Fibroblast of pulmonary artery (primary cell): ENCODE results near the gene SQSTM1.

Experiments used
- DNase-seq: peaks from one replicate; pipeline ENCODE4 v3.0.0-alpha.2; 2010; ENCODE audit warnings: low read depth
- H3K4me3 ChIP-seq: replicated peaks from 2 replicates; pipeline ENCODE4 v1.5.1; 2011; ENCODE audit warnings: low read depth, mild to moderate bottlenecking, control low read depth, low read length, moderate library complexity
- TF ChIP-seq, protein P1 (sequence below): IDR thresholded peaks from 2 replicates; pipeline ENCODE4 v1.5.1; 2011; ENCODE audit warnings: mild to moderate bottlenecking, control low read depth, low read length, inconsistent platforms; ENCODE audit errors: missing control alignments

Gene SQSTM1

DNA sequence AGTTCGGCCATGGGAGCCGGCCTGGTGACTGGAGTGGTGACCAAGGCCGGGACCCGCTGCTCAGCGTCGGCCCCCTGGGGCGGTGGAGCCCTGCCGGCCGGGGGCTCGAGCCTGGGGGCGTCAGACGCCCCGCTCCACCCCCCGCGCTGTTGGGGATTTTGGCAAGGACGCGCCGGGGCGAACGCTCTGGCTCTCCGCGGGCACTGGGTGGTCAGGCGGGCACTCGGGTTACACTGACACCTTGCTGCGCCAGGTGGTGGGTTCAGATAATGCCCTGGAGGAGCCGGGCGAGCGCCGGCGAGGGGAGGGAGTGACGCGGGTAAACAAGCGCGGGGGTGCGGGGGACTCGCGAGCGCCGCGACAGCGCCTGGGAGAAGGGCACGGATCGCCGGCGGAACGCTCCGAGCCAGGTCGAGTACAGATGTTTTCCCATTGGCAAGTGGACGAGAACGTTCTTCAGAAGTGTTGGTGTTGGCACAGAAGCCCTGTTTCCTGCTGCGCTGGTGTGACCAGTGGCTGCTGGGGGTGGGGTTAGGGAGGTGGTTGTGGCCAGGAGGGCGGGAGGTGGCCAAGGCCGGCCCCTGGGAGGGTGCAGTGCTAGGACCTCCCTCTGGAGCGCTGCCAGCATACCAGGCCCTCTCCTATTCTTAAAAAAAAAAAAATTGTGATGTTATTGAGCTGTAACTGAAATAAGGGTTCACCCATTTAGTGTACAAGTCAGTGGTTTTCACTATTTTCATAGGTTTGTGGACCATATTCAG lies 773 bp downstream of the SQSTM1 start:
- peak overlapping the region; percentile 86 for H3K4me3 ChIP-seq
- TF ChIP-seq, protein P1, sequence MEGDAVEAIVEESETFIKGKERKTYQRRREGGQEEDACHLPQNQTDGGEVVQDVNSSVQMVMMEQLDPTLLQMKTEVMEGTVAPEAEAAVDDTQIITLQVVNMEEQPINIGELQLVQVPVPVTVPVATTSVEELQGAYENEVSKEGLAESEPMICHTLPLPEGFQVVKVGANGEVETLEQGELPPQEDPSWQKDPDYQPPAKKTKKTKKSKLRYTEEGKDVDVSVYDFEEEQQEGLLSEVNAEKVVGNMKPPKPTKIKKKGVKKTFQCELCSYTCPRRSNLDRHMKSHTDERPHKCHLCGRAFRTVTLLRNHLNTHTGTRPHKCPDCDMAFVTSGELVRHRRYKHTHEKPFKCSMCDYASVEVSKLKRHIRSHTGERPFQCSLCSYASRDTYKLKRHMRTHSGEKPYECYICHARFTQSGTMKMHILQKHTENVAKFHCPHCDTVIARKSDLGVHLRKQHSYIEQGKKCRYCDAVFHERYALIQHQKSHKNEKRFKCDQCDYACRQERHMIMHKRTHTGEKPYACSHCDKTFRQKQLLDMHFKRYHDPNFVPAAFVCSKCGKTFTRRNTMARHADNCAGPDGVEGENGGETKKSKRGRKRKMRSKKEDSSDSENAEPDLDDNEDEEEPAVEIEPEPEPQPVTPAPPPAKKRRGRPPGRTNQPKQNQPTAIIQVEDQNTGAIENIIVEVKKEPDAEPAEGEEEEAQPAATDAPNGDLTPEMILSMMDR = no peak
- peak; percentile 96 for DNase-seq

DNA sequence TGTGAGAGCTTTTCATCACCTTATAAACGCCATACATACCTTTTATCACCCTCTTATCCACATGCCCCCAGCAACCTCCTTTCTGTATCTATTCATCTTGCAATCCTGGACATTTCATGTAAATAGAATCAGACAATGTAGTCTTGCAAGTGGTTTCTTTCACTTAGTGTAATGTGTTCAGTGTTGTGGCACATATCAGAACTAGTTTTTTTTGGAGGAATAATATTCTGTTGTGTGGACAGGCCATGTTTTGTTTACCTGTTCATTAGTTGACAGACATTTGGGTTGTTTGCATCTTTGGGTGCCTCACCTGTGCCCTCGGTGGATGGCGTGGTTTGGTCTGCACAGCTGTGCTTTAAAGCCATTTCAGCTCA lies 1.3 kb downstream of the SQSTM1 start:
- TF ChIP-seq, protein P1 = no peak
- DNase-seq = no peak
- peak overlapping the region; percentile 86 for H3K4me3 ChIP-seq

DNA sequence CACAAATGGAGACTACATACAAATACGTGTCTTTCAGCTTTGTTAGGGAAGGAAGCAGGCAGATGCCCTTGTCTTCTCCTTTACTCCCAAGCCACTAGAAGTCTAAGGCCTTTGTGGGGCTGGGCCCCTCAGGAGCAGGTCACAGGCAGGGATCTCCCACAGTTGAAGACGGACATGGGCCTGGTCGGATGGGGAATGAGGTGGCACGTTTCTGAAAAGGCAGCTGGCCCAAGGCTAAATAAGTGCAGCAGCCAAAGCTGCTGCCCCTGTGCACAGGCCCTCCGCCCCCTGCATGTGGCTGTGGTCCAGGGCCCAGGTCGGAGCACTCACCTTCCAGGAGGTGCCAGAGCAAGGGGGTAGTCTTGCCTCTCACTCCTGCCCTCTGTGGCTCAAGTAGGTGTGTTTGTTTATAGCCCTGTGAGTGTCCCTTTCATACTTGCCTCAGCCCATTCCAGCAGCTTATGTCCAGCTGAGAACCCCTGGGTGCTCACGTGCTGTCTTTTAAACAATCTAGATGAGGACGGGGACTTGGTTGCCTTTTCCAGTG lies 1.8 kb downstream of the SQSTM1 start:
- TF ChIP-seq, protein P1 = no peak
- H3K4me3 ChIP-seq = peak overlapping the region; percentile 86
- no peak for DNase-seq

DNA sequence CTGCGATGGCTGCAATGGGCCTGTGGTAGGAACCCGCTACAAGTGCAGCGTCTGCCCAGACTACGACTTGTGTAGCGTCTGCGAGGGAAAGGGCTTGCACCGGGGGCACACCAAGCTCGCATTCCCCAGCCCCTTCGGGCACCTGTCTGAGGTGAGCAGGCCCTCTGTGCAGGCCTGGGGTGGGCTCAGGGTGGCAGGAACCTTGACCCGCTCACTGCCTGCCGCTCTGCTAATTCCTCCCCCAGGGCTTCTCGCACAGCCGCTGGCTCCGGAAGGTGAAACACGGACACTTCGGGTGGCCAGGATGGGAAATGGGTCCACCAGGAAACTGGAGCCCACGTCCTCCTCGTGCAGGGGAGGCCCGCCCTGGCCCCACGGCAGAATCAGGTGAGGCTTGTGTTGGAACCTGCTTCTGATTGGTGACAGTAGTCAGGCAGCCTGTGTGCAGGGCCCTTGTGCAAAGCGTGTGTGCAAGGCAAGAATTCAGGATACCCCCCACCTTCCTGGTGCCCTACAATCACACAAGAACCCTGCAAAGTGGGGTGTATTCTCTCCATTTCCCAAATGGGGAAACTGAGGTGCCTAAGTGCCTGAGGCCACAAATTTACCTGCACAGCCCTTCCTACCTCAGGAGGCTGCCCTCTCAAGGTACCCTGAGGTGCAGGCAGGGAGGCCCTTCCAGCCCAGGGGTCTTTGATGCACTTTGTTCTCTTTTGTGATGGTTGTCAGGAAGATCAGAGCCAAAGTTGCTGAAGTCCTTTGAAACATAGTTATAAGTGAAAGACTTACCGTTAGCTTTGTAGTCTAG lies 3.4 kb downstream of the SQSTM1 start:
- TF ChIP-seq, protein P1 = no peak
- H3K4me3 ChIP-seq = peak overlapping the region; percentile 86
- no peak for DNase-seq

DNA sequence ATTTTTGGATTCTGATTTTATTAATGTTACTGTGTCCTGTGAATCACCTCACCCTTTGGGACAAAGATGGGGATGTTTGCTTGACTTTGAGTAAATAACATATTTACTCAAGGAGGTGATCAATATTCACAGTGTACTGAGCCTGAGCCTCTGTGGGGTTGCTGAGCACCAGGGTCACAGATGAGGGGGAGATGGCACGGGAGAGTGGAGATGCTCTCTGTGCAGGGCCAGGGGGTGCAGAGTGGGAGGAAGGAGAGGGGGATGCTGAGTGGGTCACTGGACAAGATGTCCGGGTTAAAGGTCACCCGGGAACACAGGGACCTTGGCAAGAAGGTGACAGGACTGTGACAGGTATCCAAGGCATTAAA lies 4.0 kb downstream of the SQSTM1 start:
- DNase-seq = no peak
- H3K4me3 ChIP-seq = peak overlapping the region; percentile 86

DNA sequence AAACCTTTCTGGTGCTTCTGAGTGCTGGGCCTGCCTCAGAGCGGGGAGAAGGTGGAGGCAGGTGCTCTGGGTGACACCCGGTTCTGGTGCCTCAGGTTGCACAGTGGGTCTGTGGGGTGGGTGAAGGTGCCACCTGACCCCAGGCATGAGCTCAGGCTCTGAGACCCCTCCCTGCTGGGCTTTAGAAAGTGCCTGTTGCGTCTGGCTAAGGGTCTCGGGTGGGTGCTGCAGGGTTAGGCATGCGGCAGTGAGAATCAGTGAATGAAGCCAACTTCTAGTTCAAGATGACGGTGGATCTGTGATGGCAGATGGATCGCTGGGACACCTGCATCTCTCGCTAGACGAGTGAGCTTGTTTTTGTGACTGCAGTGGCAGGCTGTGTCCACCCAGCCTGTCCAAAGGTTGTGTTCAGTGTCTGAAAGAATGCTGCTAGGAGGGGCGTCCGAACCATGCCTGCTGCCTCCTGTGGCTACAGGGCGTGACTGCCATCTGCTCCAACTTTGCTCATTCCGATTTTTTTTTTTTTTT lies 5.0 kb downstream of the SQSTM1 start:
- TF ChIP-seq, protein P1 = no peak
- H3K4me3 ChIP-seq = peak overlapping the region; percentile 21
- no peak for DNase-seq

More for the DNA sequence above, 4.0 kb downstream of the SQSTM1 start:
- TF ChIP-seq, protein P1 = no peak
